Activated CD8-positive, alpha-beta T cell treated with anti-CD3 and anti-CD28 coated beads for 36 hours (primary cell): Measurements from ENCODE around the gene IFIT5. TPM values are rescaled to one million over a fixed set of nuclear protein-coding genes. Genes with fewer than 3 reads are reported as not detected.
A peak's percentile ranks its signal among the peaks of the same experiment; 100 is the strongest.
"Not testable (repeated sequence)": the region's sequence is repeated elsewhere in the genome, so short reads cannot be mapped to it uniquely, and the experiment has no call there.

Experiments used
- ATAC-seq: fragments of 200-7000 bp; cut with Tn5 transposase; one replicate; pipeline ENCODE4 v1.10.0; 2021; ENCODE audit warnings: mild to moderate bottlenecking, moderate library complexity
- CTCF ChIA-PET: fragments of 350-600 bp; sonication (Branson Sonifier 250); formaldehyde crosslinking; loops from one replicate; lab custom pipeline; 2021; ENCODE audit warnings: antibody characterized with exemption; lab: Charles Lee
- POLR2A ChIA-PET: fragments of 350-600 bp; sonication (Branson Sonifier 250); formaldehyde crosslinking; loops from one replicate; lab custom pipeline; 2021; ENCODE audit warnings: antibody characterized with exemption; lab: Charles Lee
- DNase-seq: peaks from one replicate; pipeline ENCODE4 v3.0.0-alpha.2; 2020
- H3K27ac Mint-ChIP-seq: one replicate; pipeline ENCODE4 v1.8.0; 2021; ENCODE audit warnings: mild to moderate bottlenecking, mixed read lengths
- H3K27me3 Mint-ChIP-seq: one replicate; pipeline ENCODE4 v1.8.0; 2021; ENCODE audit warnings: mixed read lengths
- H3K36me3 Mint-ChIP-seq: one replicate; pipeline ENCODE4 v1.8.0; 2021; ENCODE audit warnings: low read depth, mixed read lengths
- H3K4me1 Mint-ChIP-seq: one replicate; pipeline ENCODE4 v1.8.0; 2021; ENCODE audit warnings: low read depth, mixed read lengths
- H3K4me3 Mint-ChIP-seq: one replicate; pipeline ENCODE4 v1.8.0; 2021; ENCODE audit warnings: mild to moderate bottlenecking, moderate library complexity, mixed read lengths
- H3K9me3 Mint-ChIP-seq: one replicate; pipeline ENCODE4 v1.8.0; 2021; ENCODE audit warnings: mixed read lengths
- CTCF ChIP-seq: fragments of 200-600 bp; IDR thresholded peaks from one replicate; pipeline ENCODE4 v1.8.0; 2022; ENCODE audit warnings: antibody characterized with exemption, mild to moderate bottlenecking
- intact Hi-C: fragments of 100-400 bp; cut with micrococcal nuclease; formaldehyde crosslinking; loops from one replicate; pipeline ENCODE4 v1.10.0; 2022
- total RNA-seq, 2 experiments: library from RNA; stranded (reverse); gene quantifications; one replicate each; pipeline ENCODE4 v1.2.3, GENCODE V29; 2021

Gene IFIT5
- total RNA-seq, 2 experiments from 2014 or later, result 11.7 to 12.6 TPM

- Mint-ChIP-seq H3K27me3 (no peaks in the 10 kb centered on the region), H3K27ac (no peak overlapping the region), H3K9me3 (no peaks in the 10 kb centered on the region), H3K4me1 (peaks cover 7% of the 10 kb centered on the region), H3K36me3 (peaks cover 2% of the 10 kb centered on the region), H3K4me3 (no peak overlapping the region)
- no peak for TF ChIP-seq CTCF
- CTCF ChIA-PET, result interaction anchor here (0.9 to 1.9 kb wide), 4 partner anchors 11 to 160 kb away, joined by 3 to 6 read pairs (median 4); partner anchors contain the start of genes IFIT1 and IFIT5
- ATAC-seq (peak; percentile 17), DNase-seq (no peak)
- intact Hi-C loops, result no loop called here
- POLR2A ChIA-PET, result interaction anchor here (1.6 kb wide), 1 partner anchor 10 kb away, joined by 5 read pairs; the partner anchor contains the start of gene IFIT1
These were observed 11.3 kb upstream of the IFIT5 start for GRCh38 chr10:89403043-89403442.

- Mint-ChIP-seq H3K36me3 (peaks cover 2% of the 10 kb centered on the region), H3K27ac (no peak overlapping the region), H3K4me1 (no peaks in the 10 kb centered on the region), H3K27me3 (no peaks in the 10 kb centered on the region), H3K4me3 (no peak overlapping the region), H3K9me3 (no peaks in the 10 kb centered on the region)
- no peak for TF ChIP-seq CTCF
- DNase-seq, result no peak
- CTCF ChIA-PET, result interaction anchor here (1.2 to 1.4 kb wide), 2 partner anchors 15 to 35 kb away, joined by 3 read pairs; no protein-coding TSS in a partner anchor
- intact Hi-C loops, result no loop called here
- ATAC-seq, result no peak
- POLR2A ChIA-PET, result interaction anchor here (1.1 kb wide), 1 partner anchor 19 kb away, joined by 3 read pairs; no protein-coding TSS in a partner anchor
These were observed 10.0 kb upstream of the IFIT5 start for GRCh38 chr10:89404104-89405047.

- CTCF ChIA-PET, intact Hi-C loops, H3K9me3 Mint-ChIP-seq: not testable (repeated sequence)
These were observed 8.2 kb upstream of the IFIT5 start for GRCh38 chr10:89406178-89406577.

GRCh38 chr10:89407792-89408191 is 6.6 kb upstream of the IFIT5 start:
- POLR2A ChIA-PET, ATAC-seq, DNase-seq, intact Hi-C loops, H3K27me3 Mint-ChIP-seq, CTCF ChIA-PET, H3K4me3 Mint-ChIP-seq, H3K9me3 Mint-ChIP-seq, H3K27ac Mint-ChIP-seq, H3K36me3 Mint-ChIP-seq: not testable (repeated sequence)
- H3K4me1 Mint-ChIP-seq, result peaks cover 17% of the 10 kb centered on the region

More at GRCh38 chr10:89406178-89406577, 8.2 kb upstream of the IFIT5 start:
- H3K4me3 Mint-ChIP-seq, H3K4me1 Mint-ChIP-seq, H3K27ac Mint-ChIP-seq, ATAC-seq, H3K36me3 Mint-ChIP-seq, POLR2A ChIA-PET, DNase-seq, H3K27me3 Mint-ChIP-seq: not testable (repeated sequence)

- ATAC-seq, intact Hi-C loops, H3K4me3 Mint-ChIP-seq, H3K9me3 Mint-ChIP-seq, DNase-seq, H3K27me3 Mint-ChIP-seq, H3K27ac Mint-ChIP-seq, H3K36me3 Mint-ChIP-seq, CTCF ChIA-PET, POLR2A ChIA-PET: not testable (repeated sequence)
- H3K4me1 Mint-ChIP-seq, result peaks cover 22% of the 10 kb centered on the region
These were observed 5.1 kb upstream of the IFIT5 start for GRCh38 chr10:89409282-89409681.

- peaks cover 10% of the 10 kb centered on the region for H3K36me3 Mint-ChIP-seq
- POLR2A ChIA-PET, CTCF ChIA-PET, H3K9me3 Mint-ChIP-seq, H3K27me3 Mint-ChIP-seq, ATAC-seq, intact Hi-C loops, H3K27ac Mint-ChIP-seq, H3K4me3 Mint-ChIP-seq: not testable (repeated sequence)
- DNase-seq, result peak; percentile 18
- H3K4me1 Mint-ChIP-seq, result peaks cover 26% of the 10 kb centered on the region
These were observed 3.8 kb upstream of the IFIT5 start for GRCh38 chr10:89410551-89410950.

- ATAC-seq, H3K4me3 Mint-ChIP-seq, POLR2A ChIA-PET, intact Hi-C loops, H3K27ac Mint-ChIP-seq, H3K27me3 Mint-ChIP-seq, H3K9me3 Mint-ChIP-seq, DNase-seq: not testable (repeated sequence)
- Mint-ChIP-seq H3K36me3 (peaks cover 15% of the 10 kb centered on the region), H3K4me1 (peaks cover 30% of the 10 kb centered on the region)
- CTCF ChIA-PET, result interaction anchor here (2.1 kb wide), 1 partner anchor 20 kb away, joined by 8 read pairs; the partner anchor contains the start of gene IFIT1
These were observed 3.2 kb upstream of the IFIT5 start for GRCh38 chr10:89411135-89411534.

- CTCF ChIA-PET, result interaction anchor here (1.1 to 2.1 kb wide), 3 partner anchors 21 to 194 kb away, joined by 3 to 8 read pairs (median 4); partner anchors contain the start of gene IFIT1
- intact Hi-C loops, H3K9me3 Mint-ChIP-seq, H3K27me3 Mint-ChIP-seq, POLR2A ChIA-PET, ATAC-seq: not testable (repeated sequence)
- peak overlapping the region; percentile 1 for H3K27ac Mint-ChIP-seq
- DNase-seq, result peak; percentile 50
- H3K36me3 Mint-ChIP-seq, result peaks cover 20% of the 10 kb centered on the region
- peak overlapping the region; percentile 43 for H3K4me3 Mint-ChIP-seq
- peaks cover 38% of the 10 kb centered on the region for H3K4me1 Mint-ChIP-seq
These were observed 2.1 kb upstream of the IFIT5 start for GRCh38 chr10:89412276-89412675.
